Prostate gland (tissue), 2 donors: Measurements from ENCODE around the gene MACC1. TPM values are rescaled to one million over a fixed set of nuclear protein-coding genes. Genes with fewer than 3 reads are reported as not detected.
A peak's percentile ranks its signal among the peaks of the same experiment; 100 is the strongest.

Experiments
- DNase-seq: peaks from one replicate; pipeline ENCODE4 v3.0.0-alpha.2; 2019; ENCODE audit warnings: low spot score
- H3K27ac ChIP-seq, 2 donors: fragments of 200-600 bp; sonication (generic); 2 replicates each; pipeline ENCODE4 v1.5.1; 2017 to 2019
- H3K27me3 ChIP-seq: fragments of 200-600 bp; sonication (generic); replicated peaks from 2 replicates; pipeline ENCODE4 v1.5.1; 2019; ENCODE audit not compliant: insufficient read depth
- H3K36me3 ChIP-seq, 2 donors: fragments of 200-600 bp; sonication (generic); 1 replicate in 1 of 2; 2 replicates in 1 of 2; pipeline versions ENCODE4 v1.5.1 to v1.8.1; 2017 to 2019
- H3K4me1 ChIP-seq: fragments of 200-600 bp; sonication (generic); replicated peaks from 2 replicates; pipeline ENCODE4 v1.5.1; 2019
- H3K4me3 ChIP-seq, 2 donors: fragments of 200-600 bp; sonication (generic); 2 replicates each; pipeline ENCODE4 v1.5.1; 2017 to 2019
- H3K9me3 ChIP-seq: fragments of 200-600 bp; sonication (generic); 2 replicates; pipeline ENCODE4 v1.5.1; 2017
- CTCF ChIP-seq, 4 experiments: fragments of 200-600 bp in 2 of 4; fragments of 450-650 bp in 2 of 4; sonication (generic) in 2 of 4; IDR thresholded peaks; 1 replicate in 3 of 4; 2 replicates in 1 of 4; pipeline ENCODE4 v1.5.1; 2016 to 2019; ENCODE audit warnings: antibody characterized with exemption in 4 of 4, mild to moderate bottlenecking in 2 of 4, moderate library complexity in 2 of 4
- POLR2A ChIP-seq: fragments of 450-650 bp; IDR thresholded peaks from one replicate; pipeline ENCODE4 v1.6.1; 2016; ENCODE audit warnings: antibody characterized with exemption, mild to moderate bottlenecking
- POLR2AphosphoS5 ChIP-seq: sonication (generic); formaldehyde crosslinking; IDR thresholded peaks from one replicate; pipeline ENCODE4 v1.6.1; 2017; ENCODE audit warnings: antibody characterized with exemption
- WGBS: methylation state at CpG from one replicate; pipeline ENCODE4 v1.1.5; 2018; 5-methylcytosine and 5-hydroxymethylcytosine counted together
- intact Hi-C: fragments of 100-400 bp; cut with DNase I; formaldehyde crosslinking; loops from one replicate; pipeline ENCODE4 v1.14.2; 2022
- total RNA-seq, 2 donors: library from RNA; depleted of rRNA; stranded (reverse); fragments of >200 nt; gene quantifications; one replicate each; pipeline ENCODE4 v1.1.0, GENCODE V29; 2016

Gene MACC1
- total RNA-seq, 2 donors from 2014 or later: 3.0 to 3.4 TPM

- Histone ChIP-seq H3K4me3 (no peak overlapping the region), H3K9me3 (no peaks in the 10 kb centered on the region), H3K4me1 (no peaks in the 10 kb centered on the region), H3K27me3 (no peaks in the 10 kb centered on the region), H3K27ac (no peak overlapping the region), H3K36me3 (no peaks in the 10 kb centered on the region)
- intact Hi-C loops: no loop called here
- WGBS: 79% methylated on average over 4 of the region's 4 CpGs
- no peak for TF ChIP-seq POLR2A
- TF ChIP-seq POLR2AphosphoS5: no peak
- TF ChIP-seq CTCF (IDR thresholded peaks at IDR 0.05): no peak
- no peak for DNase-seq
These were observed 32.2 kb upstream of the MACC1 start for GRCh38 chr7:20249376-20249775.

- TF ChIP-seq POLR2A (no peak), POLR2AphosphoS5 (no peak)
- Histone ChIP-seq H3K9me3 (no peaks in the 10 kb centered on the region), H3K4me1 (no peaks in the 10 kb centered on the region), H3K36me3 (no peaks in the 10 kb centered on the region), H3K27me3 (no peaks in the 10 kb centered on the region), H3K4me3 (no peak overlapping the region), H3K27ac (no peak overlapping the region)
- no peak for DNase-seq
- intact Hi-C loops: no loop called here
- WGBS: 95% methylated on average over 5 of the region's 5 CpGs
These were observed 29.1 kb upstream of the MACC1 start for GRCh38 chr7:20246236-20246635.

- Histone ChIP-seq H3K36me3 (no peaks in the 10 kb centered on the region), H3K4me1 (no peaks in the 10 kb centered on the region), H3K27ac (no peak overlapping the region), H3K9me3 (no peaks in the 10 kb centered on the region), H3K27me3 (no peaks in the 10 kb centered on the region), H3K4me3 (no peak overlapping the region)
- TF ChIP-seq POLR2A: no peak
- TF ChIP-seq POLR2AphosphoS5: no peak
- TF ChIP-seq CTCF (IDR thresholded peaks at IDR 0.05): no peak
- intact Hi-C loops: no loop called here
- no peak for DNase-seq
- 63% methylated on average over 3 of the region's 3 CpGs for WGBS
These were observed 27.3 kb upstream of the MACC1 start for GRCh38 chr7:20244334-20245120.

GRCh38 chr7:20241911-20242261, 24.7 kb upstream of the MACC1 start:
- no peak for TF ChIP-seq POLR2A
- TF ChIP-seq POLR2AphosphoS5: no peak
- no peak for TF ChIP-seq CTCF (IDR thresholded peaks at IDR 0.05)
- Histone ChIP-seq H3K27me3 (no peaks in the 10 kb centered on the region), H3K4me3 (no peak overlapping the region), H3K27ac (no peak overlapping the region), H3K4me1 (no peaks in the 10 kb centered on the region), H3K36me3 (no peaks in the 10 kb centered on the region), H3K9me3 (no peaks in the 10 kb centered on the region)
- intact Hi-C loops: no loop called here
- DNase-seq: no peak
- WGBS: 63% methylated on average over 2 of the region's 2 CpGs

GRCh38 chr7:20241194-20241910, 24.2 kb upstream of the MACC1 start:
- H3K4me3 ChIP-seq: no peak overlapping the region
- 54% methylated on average over 3 of the region's 3 CpGs for WGBS
- no peaks in the 10 kb centered on the region for H3K4me1 ChIP-seq
- H3K27me3 ChIP-seq: no peaks in the 10 kb centered on the region
- DNase-seq: peak; percentile 50
- no peaks in the 10 kb centered on the region for H3K9me3 ChIP-seq
- no peak overlapping the region for H3K27ac ChIP-seq
- intact Hi-C loops: no loop called here
- H3K36me3 ChIP-seq: no peaks in the 10 kb centered on the region
- peak; percentile 46 for TF ChIP-seq POLR2AphosphoS5
- no peak for TF ChIP-seq POLR2A
- no peak for TF ChIP-seq CTCF (IDR thresholded peaks at IDR 0.05)
